Neural progenitor cell (in vitro differentiated cells): ENCODE measurements around the gene R3HDM4. TPM values are rescaled to one million over a fixed set of nuclear protein-coding genes. Genes with fewer than 3 reads are reported as not detected.

ENCODE experiments used
- DNase-seq: peaks from one replicate; pipeline ENCODE4 v3.0.0-alpha.2; 2016; ENCODE audit warnings: low spot score
- H2AFZ ChIP-seq: fragments of 200-600 bp; sonication (generic); replicated peaks from 2 replicates; pipeline ENCODE4 v1.6.1; 2016; ENCODE audit warnings: antibody characterized with exemption
- H3F3A ChIP-seq: fragments of 200-600 bp; sonication (generic); 2 replicates; pipeline ENCODE4 v1.6.1; 2016; ENCODE audit warnings: antibody characterized with exemption, low read depth
- H3K27ac ChIP-seq: fragments of 200-600 bp; sonication (generic); 2 replicates; pipeline ENCODE4 v1.5.1; 2016; ENCODE audit warnings: mild to moderate bottlenecking
- H3K27me3 ChIP-seq: fragments of 200-600 bp; sonication (generic); 2 replicates; pipeline ENCODE4 v1.6.1; 2016; ENCODE audit warnings: mild to moderate bottlenecking, moderate library complexity
- H3K36me3 ChIP-seq: fragments of 200-600 bp; sonication (generic); 2 replicates; pipeline ENCODE4 v1.5.1; 2016
- H3K4me1 ChIP-seq: fragments of 200-600 bp; sonication (generic); 2 replicates; pipeline ENCODE4 v1.6.1; 2016; ENCODE audit warnings: mixed run types
- H3K4me2 ChIP-seq: fragments of 200-600 bp; sonication (generic); 2 replicates; pipeline ENCODE4 v1.6.1; 2016
- H3K4me3 ChIP-seq: fragments of 200-600 bp; sonication (generic); 2 replicates; pipeline ENCODE4 v1.5.1; 2016
- H3K79me2 ChIP-seq: fragments of 200-600 bp; sonication (generic); 2 replicates; pipeline ENCODE4 v1.6.1; 2016; ENCODE audit warnings: low read depth
- H3K9ac ChIP-seq: fragments of 200-600 bp; sonication (generic); 2 replicates; pipeline ENCODE4 v1.6.1; 2016
- H3K9me3 ChIP-seq: fragments of 200-600 bp; sonication (generic); 2 replicates; pipeline ENCODE4 v1.5.1; 2016; ENCODE audit warnings: low read depth
- H4K20me1 ChIP-seq: fragments of 200-600 bp; sonication (generic); 2 replicates; pipeline ENCODE4 v1.6.1; 2016; ENCODE audit warnings: low read depth
- H3K27ac Mint-ChIP-seq: 3 replicates; pipeline ENCODE4 v1.8.0; 2021; ENCODE audit warnings: mixed read lengths
- H3K27me3 Mint-ChIP-seq: 2 replicates; pipeline ENCODE4 v1.8.0; 2022; ENCODE audit warnings: low read depth, mild to moderate bottlenecking, inconsistent platforms, moderate library complexity, mixed read lengths; ENCODE audit not compliant: insufficient read depth
- H3K36me3 Mint-ChIP-seq: 3 replicates; pipeline ENCODE4 v1.8.0; 2021; ENCODE audit warnings: mixed read lengths
- H3K4me1 Mint-ChIP-seq: 3 replicates; pipeline ENCODE4 v1.8.0; 2021; ENCODE audit warnings: mixed read lengths
- H3K4me3 Mint-ChIP-seq: 3 replicates; pipeline ENCODE4 v1.8.0; 2021; ENCODE audit warnings: mild to moderate bottlenecking, moderate library complexity, mixed read lengths
- H3K9me3 Mint-ChIP-seq: 3 replicates; pipeline ENCODE4 v1.8.0; 2020; ENCODE audit warnings: mixed read lengths
- EZH2 ChIP-seq: fragments of 200-600 bp; sonication (generic); IDR thresholded peaks from 2 replicates; pipeline ENCODE4 v1.6.1; 2017; ENCODE audit warnings: antibody characterized with exemption, mild to moderate bottlenecking, moderate library complexity
- EZH2phosphoT487 ChIP-seq: fragments of 200-600 bp; sonication (generic); IDR thresholded peaks from 2 replicates; pipeline ENCODE4 v1.6.1; 2017; ENCODE audit warnings: antibody characterized with exemption
- total RNA-seq: library from RNA; depleted of rRNA; stranded (reverse); fragments of >200 nt; gene quantifications from 2 replicates; pipeline ENCODE4 v1.2.3, GENCODE V29; 2015; ENCODE audit warnings: low replicate concordance
- TF ChIP-seq, protein P1 (sequence below): fragments of 200-600 bp; sonication (generic); IDR thresholded peaks from 2 replicates; pipeline ENCODE4 v1.5.1; 2017; ENCODE audit warnings: antibody characterized with exemption, mild to moderate bottlenecking

Gene R3HDM4
- total RNA-seq, 1 donor from 2014 or later, result 22.7 TPM

- H3K27me3 ChIP-seq, result no peaks in the 10 kb centered on the region
- no peaks in the 10 kb centered on the region for H3K4me1 ChIP-seq
- H3K27ac ChIP-seq, result no peak overlapping the region
- no peaks in the 10 kb centered on the region for H3F3A ChIP-seq
- Mint-ChIP-seq H3K36me3 (peaks cover 20% of the 10 kb centered on the region), H3K27me3 (peaks cover 9% of the 10 kb centered on the region), H3K9me3 (no peaks in the 10 kb centered on the region), H3K27ac (no peak overlapping the region), H3K4me1 (peaks cover 5% of the 10 kb centered on the region), H3K4me3 (no peak overlapping the region)
- H3K4me3 ChIP-seq, result no peak overlapping the region
- no peaks in the 10 kb centered on the region for H3K79me2 ChIP-seq
- TF ChIP-seq EZH2phosphoT487, result no peak
- peaks cover 10% of the 10 kb centered on the region for H4K20me1 ChIP-seq
- H3K9ac ChIP-seq, result no peak overlapping the region
- no peaks in the 10 kb centered on the region for H3K9me3 ChIP-seq
- no peaks in the 10 kb centered on the region for H3K36me3 ChIP-seq
- no peak overlapping the region for H2AFZ ChIP-seq
- DNase-seq, result no peak
- no peak overlapping the region for H3K4me2 ChIP-seq
These were observed 29.3 kb downstream of the R3HDM4 start for GRCh38 chr19:883661-884211.

DNA sequence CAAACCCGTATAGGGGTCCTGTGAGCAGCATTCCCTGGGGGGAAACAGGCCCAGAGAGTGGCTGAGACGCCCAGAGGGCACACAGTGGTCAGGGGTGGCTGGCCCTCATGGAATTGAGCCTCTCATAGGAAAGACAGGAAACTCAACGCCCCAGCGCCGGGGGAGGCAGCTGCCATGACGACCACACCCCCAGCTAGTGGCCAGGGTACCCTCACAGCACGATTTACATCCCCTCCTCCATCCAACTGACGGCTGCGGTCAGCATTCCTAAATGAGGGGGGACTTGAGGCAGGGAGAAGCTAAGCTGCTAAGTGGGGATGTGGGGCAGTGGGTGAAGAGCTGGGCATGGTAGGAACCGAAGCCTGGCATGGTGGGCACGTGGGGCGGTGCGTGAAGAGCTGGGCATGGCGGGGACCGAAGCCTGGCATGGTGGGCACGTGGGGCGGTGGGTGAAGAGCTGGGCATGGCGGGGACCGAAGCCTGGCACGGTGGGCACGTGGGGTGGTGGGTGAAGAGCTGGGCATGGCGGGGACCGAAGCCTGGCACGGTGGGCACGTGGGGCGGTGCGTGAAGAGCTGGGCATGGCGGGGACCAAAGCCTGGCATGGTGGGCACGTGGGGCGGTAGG, 30.0 kb downstream of the R3HDM4 start:
- no peaks in the 10 kb centered on the region for H3K4me1 ChIP-seq
- H3K4me3 Mint-ChIP-seq, result no peak overlapping the region
- no peaks in the 10 kb centered on the region for H3F3A ChIP-seq
- no peak overlapping the region for H3K4me3 ChIP-seq
- no peak for TF ChIP-seq EZH2phosphoT487
- no peak for TF ChIP-seq EZH2
- TF ChIP-seq, protein P1, sequence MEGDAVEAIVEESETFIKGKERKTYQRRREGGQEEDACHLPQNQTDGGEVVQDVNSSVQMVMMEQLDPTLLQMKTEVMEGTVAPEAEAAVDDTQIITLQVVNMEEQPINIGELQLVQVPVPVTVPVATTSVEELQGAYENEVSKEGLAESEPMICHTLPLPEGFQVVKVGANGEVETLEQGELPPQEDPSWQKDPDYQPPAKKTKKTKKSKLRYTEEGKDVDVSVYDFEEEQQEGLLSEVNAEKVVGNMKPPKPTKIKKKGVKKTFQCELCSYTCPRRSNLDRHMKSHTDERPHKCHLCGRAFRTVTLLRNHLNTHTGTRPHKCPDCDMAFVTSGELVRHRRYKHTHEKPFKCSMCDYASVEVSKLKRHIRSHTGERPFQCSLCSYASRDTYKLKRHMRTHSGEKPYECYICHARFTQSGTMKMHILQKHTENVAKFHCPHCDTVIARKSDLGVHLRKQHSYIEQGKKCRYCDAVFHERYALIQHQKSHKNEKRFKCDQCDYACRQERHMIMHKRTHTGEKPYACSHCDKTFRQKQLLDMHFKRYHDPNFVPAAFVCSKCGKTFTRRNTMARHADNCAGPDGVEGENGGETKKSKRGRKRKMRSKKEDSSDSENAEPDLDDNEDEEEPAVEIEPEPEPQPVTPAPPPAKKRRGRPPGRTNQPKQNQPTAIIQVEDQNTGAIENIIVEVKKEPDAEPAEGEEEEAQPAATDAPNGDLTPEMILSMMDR, result no peak
- no peak overlapping the region for H3K27ac Mint-ChIP-seq
- no peak overlapping the region for H3K27ac ChIP-seq
- no peaks in the 10 kb centered on the region for H3K36me3 ChIP-seq
- no peaks in the 10 kb centered on the region for H3K9me3 ChIP-seq
- H3K79me2 ChIP-seq, result no peaks in the 10 kb centered on the region
- H3K36me3 Mint-ChIP-seq, result peaks cover 20% of the 10 kb centered on the region
- H3K4me1 Mint-ChIP-seq, result peaks cover 5% of the 10 kb centered on the region
- no peaks in the 10 kb centered on the region for H3K27me3 ChIP-seq
- H3K4me2 ChIP-seq, result no peak overlapping the region
- peaks cover 10% of the 10 kb centered on the region for H4K20me1 ChIP-seq
- no peak for DNase-seq
- H3K27me3 Mint-ChIP-seq, result peaks cover 8% of the 10 kb centered on the region
- no peak overlapping the region for H3K9ac ChIP-seq
- H2AFZ ChIP-seq, result no peak overlapping the region
- no peaks in the 10 kb centered on the region for H3K9me3 Mint-ChIP-seq

DNA sequence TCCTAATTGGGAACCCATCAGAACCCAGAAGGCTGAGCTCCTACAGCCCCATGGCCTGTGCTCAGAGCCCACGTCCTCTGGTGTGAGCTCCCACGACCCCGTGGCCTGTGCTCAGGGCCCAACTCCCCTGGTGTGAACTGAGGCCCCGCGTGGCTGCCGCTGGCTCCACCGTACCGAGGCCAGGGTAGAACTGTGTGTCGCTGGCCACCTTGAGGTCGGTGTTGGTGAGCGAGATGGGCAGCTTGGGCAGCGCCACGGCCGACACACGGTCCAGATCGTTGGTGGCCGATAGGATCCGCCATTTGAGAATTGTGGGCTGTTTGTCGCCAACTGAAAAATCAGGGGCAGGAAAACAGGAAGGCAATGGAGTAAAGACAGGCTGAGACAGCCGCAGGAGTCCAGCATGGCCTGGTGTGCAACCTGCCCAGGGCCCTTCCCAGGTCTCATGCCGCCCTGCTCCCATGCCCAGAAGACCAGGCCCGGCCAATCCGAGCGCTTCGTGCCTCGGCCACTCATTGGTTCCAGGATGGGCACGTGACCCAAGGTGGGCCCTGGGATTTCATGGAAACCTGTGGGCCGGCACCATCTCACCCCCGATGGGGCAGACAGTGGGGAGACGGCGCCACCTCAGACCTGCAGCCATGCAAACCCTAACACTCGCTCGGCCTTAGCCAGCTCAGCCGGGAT, 31.5 kb downstream of the R3HDM4 start:
- Histone ChIP-seq H3F3A (no peaks in the 10 kb centered on the region), H3K9ac (no peak overlapping the region), H3K36me3 (no peaks in the 10 kb centered on the region), H3K4me2 (no peak overlapping the region), H2AFZ (no peak overlapping the region), H3K79me2 (no peaks in the 10 kb centered on the region), H3K27me3 (no peaks in the 10 kb centered on the region), H3K4me1 (no peaks in the 10 kb centered on the region), H3K9me3 (no peaks in the 10 kb centered on the region), H4K20me1 (peaks cover 10% of the 10 kb centered on the region), H3K4me3 (no peak overlapping the region), H3K27ac (no peak overlapping the region)
- Mint-ChIP-seq H3K9me3 (no peaks in the 10 kb centered on the region), H3K36me3 (peaks cover 17% of the 10 kb centered on the region), H3K4me3 (no peak overlapping the region), H3K27me3 (peaks cover 7% of the 10 kb centered on the region), H3K4me1 (peaks cover 2% of the 10 kb centered on the region), H3K27ac (no peak overlapping the region)
- TF ChIP-seq EZH2phosphoT487 (no peak), EZH2 (no peak)
- TF ChIP-seq, protein P1, result no peak
- no peak for DNase-seq
